Loucy (cell line): Measurements from ENCODE around the gene KCNQ4.

Experiments
- EZH2phosphoT487 ChIP-seq: fragments of 200-600 bp; IDR thresholded peaks from 2 replicates; pipeline ENCODE4 v1.6.1; 2018; ENCODE audit warnings: antibody characterized with exemption, mild to moderate bottlenecking, moderate library complexity, borderline replicate concordance
- TF ChIP-seq, protein P1 (sequence below): fragments of 200-600 bp; sonication (generic); conservative IDR thresholded peaks from 2 replicates; pipeline ENCODE4 v1.5.1; 2014; ENCODE audit warnings: mild to moderate bottlenecking, antibody characterized with exemption, low read length

DNA sequence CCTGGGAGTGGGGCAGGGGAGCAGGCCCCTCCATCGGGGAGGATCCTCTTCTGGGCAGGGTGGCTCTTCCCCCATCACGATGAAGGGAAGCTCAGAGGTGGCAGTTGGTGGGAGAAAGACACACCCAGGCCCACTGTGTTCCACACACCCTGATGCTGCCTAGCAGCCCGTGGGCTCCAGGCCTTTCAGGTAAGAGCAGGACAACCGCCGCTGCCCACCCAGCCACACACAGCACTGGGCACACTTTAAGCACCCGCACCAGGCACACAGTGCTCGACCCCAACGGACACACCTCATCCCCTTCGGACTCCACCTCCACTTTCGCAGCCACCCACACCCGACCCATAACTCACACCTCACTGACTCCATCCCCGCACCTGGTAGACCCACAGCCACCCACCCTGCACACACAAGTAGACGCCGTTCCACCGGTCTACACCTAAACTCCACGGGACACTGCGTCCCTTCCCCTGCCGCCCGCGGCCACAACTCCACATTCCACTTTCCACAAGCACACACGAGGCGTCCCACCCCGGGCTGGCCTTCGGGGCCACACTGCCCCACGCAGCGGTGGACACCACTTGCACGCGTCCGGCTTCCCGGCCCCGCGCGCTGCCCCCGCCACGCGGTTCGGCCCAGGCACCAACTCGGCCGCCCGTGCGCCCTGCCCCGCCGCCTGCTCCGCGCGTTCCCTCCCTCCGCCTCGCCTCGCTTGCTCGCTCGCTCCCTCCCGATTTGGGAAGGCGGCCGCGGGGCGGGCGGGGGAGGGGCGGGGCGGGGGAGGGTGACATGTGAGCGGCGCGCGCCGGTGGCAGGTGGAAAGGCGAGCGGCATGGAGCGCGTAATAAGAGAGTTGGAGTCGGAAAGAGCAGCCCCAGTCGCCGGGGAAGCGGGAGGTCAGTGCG is at the start of gene KCNQ4:
- no peak for TF ChIP-seq EZH2phosphoT487
- TF ChIP-seq, protein P1, sequence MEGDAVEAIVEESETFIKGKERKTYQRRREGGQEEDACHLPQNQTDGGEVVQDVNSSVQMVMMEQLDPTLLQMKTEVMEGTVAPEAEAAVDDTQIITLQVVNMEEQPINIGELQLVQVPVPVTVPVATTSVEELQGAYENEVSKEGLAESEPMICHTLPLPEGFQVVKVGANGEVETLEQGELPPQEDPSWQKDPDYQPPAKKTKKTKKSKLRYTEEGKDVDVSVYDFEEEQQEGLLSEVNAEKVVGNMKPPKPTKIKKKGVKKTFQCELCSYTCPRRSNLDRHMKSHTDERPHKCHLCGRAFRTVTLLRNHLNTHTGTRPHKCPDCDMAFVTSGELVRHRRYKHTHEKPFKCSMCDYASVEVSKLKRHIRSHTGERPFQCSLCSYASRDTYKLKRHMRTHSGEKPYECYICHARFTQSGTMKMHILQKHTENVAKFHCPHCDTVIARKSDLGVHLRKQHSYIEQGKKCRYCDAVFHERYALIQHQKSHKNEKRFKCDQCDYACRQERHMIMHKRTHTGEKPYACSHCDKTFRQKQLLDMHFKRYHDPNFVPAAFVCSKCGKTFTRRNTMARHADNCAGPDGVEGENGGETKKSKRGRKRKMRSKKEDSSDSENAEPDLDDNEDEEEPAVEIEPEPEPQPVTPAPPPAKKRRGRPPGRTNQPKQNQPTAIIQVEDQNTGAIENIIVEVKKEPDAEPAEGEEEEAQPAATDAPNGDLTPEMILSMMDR: no peak
